ENCODE results near the gene SNAI3.

GRCh38 chr16:88718178-88718577 lies 31.9 kb upstream of the SNAI3 start:
- no peak for TF ChIP-seq ZFP1 (CRISPR knock-in tag; IDR thresholded peaks at IDR 0.05)
- no peak for TF ChIP-seq EP300 (IDR thresholded peaks at IDR 0.05; ENCODE audit: low read length)
- TF ChIP-seq, protein P1, sequence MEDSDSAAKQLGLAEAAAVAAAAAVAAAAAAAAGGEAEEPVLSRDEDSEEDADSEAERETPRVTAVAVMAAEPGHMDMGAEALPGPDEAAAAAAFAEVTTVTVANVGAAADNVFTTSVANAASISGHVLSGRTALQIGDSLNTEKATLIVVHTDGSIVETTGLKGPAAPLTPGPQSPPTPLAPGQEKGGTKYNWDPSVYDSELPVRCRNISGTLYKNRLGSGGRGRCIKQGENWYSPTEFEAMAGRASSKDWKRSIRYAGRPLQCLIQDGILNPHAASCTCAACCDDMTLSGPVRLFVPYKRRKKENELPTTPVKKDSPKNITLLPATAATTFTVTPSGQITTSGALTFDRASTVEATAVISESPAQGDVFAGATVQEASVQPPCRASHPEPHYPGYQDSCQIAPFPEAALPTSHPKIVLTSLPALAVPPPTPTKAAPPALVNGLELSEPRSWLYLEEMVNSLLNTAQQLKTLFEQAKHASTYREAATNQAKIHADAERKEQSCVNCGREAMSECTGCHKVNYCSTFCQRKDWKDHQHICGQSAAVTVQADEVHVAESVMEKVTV (CRISPR knock-in tag; IDR thresholded peaks at IDR 0.05): no peak
- no peak for TF ChIP-seq ZSCAN32 (CRISPR knock-in tag; IDR thresholded peaks at IDR 0.05)
- no peak for TF ChIP-seq ZNF57 (CRISPR knock-in tag; IDR thresholded peaks at IDR 0.05)
- no peak for TF ChIP-seq BHLHE40 (IDR thresholded peaks at IDR 0.05; ENCODE audit: low read length)
- TF ChIP-seq, protein P2, sequence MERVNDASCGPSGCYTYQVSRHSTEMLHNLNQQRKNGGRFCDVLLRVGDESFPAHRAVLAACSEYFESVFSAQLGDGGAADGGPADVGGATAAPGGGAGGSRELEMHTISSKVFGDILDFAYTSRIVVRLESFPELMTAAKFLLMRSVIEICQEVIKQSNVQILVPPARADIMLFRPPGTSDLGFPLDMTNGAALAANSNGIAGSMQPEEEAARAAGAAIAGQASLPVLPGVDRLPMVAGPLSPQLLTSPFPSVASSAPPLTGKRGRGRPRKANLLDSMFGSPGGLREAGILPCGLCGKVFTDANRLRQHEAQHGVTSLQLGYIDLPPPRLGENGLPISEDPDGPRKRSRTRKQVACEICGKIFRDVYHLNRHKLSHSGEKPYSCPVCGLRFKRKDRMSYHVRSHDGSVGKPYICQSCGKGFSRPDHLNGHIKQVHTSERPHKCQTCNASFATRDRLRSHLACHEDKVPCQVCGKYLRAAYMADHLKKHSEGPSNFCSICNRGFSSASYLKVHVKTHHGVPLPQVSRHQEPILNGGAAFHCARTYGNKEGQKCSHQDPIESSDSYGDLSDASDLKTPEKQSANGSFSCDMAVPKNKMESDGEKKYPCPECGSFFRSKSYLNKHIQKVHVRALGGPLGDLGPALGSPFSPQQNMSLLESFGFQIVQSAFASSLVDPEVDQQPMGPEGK (CRISPR knock-in tag; IDR thresholded peaks at IDR 0.05; ENCODE audit: borderline replicate concordance): no peak
- TF ChIP-seq, protein P3, sequence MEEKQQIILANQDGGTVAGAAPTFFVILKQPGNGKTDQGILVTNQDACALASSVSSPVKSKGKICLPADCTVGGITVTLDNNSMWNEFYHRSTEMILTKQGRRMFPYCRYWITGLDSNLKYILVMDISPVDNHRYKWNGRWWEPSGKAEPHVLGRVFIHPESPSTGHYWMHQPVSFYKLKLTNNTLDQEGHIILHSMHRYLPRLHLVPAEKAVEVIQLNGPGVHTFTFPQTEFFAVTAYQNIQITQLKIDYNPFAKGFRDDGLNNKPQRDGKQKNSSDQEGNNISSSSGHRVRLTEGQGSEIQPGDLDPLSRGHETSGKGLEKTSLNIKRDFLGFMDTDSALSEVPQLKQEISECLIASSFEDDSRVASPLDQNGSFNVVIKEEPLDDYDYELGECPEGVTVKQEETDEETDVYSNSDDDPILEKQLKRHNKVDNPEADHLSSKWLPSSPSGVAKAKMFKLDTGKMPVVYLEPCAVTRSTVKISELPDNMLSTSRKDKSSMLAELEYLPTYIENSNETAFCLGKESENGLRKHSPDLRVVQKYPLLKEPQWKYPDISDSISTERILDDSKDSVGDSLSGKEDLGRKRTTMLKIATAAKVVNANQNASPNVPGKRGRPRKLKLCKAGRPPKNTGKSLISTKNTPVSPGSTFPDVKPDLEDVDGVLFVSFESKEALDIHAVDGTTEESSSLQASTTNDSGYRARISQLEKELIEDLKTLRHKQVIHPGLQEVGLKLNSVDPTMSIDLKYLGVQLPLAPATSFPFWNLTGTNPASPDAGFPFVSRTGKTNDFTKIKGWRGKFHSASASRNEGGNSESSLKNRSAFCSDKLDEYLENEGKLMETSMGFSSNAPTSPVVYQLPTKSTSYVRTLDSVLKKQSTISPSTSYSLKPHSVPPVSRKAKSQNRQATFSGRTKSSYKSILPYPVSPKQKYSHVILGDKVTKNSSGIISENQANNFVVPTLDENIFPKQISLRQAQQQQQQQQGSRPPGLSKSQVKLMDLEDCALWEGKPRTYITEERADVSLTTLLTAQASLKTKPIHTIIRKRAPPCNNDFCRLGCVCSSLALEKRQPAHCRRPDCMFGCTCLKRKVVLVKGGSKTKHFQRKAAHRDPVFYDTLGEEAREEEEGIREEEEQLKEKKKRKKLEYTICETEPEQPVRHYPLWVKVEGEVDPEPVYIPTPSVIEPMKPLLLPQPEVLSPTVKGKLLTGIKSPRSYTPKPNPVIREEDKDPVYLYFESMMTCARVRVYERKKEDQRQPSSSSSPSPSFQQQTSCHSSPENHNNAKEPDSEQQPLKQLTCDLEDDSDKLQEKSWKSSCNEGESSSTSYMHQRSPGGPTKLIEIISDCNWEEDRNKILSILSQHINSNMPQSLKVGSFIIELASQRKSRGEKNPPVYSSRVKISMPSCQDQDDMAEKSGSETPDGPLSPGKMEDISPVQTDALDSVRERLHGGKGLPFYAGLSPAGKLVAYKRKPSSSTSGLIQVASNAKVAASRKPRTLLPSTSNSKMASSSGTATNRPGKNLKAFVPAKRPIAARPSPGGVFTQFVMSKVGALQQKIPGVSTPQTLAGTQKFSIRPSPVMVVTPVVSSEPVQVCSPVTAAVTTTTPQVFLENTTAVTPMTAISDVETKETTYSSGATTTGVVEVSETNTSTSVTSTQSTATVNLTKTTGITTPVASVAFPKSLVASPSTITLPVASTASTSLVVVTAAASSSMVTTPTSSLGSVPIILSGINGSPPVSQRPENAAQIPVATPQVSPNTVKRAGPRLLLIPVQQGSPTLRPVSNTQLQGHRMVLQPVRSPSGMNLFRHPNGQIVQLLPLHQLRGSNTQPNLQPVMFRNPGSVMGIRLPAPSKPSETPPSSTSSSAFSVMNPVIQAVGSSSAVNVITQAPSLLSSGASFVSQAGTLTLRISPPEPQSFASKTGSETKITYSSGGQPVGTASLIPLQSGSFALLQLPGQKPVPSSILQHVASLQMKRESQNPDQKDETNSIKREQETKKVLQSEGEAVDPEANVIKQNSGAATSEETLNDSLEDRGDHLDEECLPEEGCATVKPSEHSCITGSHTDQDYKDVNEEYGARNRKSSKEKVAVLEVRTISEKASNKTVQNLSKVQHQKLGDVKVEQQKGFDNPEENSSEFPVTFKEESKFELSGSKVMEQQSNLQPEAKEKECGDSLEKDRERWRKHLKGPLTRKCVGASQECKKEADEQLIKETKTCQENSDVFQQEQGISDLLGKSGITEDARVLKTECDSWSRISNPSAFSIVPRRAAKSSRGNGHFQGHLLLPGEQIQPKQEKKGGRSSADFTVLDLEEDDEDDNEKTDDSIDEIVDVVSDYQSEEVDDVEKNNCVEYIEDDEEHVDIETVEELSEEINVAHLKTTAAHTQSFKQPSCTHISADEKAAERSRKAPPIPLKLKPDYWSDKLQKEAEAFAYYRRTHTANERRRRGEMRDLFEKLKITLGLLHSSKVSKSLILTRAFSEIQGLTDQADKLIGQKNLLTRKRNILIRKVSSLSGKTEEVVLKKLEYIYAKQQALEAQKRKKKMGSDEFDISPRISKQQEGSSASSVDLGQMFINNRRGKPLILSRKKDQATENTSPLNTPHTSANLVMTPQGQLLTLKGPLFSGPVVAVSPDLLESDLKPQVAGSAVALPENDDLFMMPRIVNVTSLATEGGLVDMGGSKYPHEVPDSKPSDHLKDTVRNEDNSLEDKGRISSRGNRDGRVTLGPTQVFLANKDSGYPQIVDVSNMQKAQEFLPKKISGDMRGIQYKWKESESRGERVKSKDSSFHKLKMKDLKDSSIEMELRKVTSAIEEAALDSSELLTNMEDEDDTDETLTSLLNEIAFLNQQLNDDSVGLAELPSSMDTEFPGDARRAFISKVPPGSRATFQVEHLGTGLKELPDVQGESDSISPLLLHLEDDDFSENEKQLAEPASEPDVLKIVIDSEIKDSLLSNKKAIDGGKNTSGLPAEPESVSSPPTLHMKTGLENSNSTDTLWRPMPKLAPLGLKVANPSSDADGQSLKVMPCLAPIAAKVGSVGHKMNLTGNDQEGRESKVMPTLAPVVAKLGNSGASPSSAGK (IDR thresholded peaks at IDR 0.05): no peak
- no peak for TF ChIP-seq ZHX1 (conservative IDR thresholded peaks at IDR 0.05; ENCODE audit: low read length)
- TF ChIP-seq ERF (CRISPR knock-in tag; IDR thresholded peaks at IDR 0.05): no peak
- TF ChIP-seq, protein P4, sequence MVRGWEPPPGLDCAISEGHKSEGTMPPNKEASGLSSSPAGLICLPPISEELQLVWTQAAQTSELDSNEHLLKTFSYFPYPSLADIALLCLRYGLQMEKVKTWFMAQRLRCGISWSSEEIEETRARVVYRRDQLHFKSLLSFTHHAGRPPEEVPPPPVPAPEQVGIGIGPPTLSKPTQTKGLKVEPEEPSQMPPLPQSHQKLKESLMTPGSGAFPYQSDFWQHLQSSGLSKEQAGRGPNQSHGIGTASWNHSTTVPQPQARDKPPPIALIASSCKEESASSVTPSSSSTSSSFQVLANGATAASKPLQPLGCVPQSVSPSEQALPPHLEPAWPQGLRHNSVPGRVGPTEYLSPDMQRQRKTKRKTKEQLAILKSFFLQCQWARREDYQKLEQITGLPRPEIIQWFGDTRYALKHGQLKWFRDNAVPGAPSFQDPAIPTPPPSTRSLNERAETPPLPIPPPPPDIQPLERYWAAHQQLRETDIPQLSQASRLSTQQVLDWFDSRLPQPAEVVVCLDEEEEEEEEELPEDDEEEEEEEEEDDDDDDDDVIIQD (CRISPR knock-in tag; IDR thresholded peaks at IDR 0.05): no peak
- TF ChIP-seq FOXM1 (IDR thresholded peaks at IDR 0.05; ENCODE audit: low read depth): no peak
- TF ChIP-seq FOXM1 (CRISPR knock-in tag; IDR thresholded peaks at IDR 0.05; ENCODE audit: low read depth): no peak
- TF ChIP-seq ZC3H4 (CRISPR knock-in tag; IDR thresholded peaks at IDR 0.05; ENCODE audit: borderline replicate concordance): no peak
- TF ChIP-seq RAD51 (IDR thresholded peaks at IDR 0.05; ENCODE audit: borderline replicate concordance, low read depth): no peak

All from K562 (cell line).